Urothelium cell line (cell line): ENCODE measurements around the gene ALDOB.
A peak's percentile ranks its signal among the peaks of the same experiment; 100 is the strongest.
"Not testable (repeated sequence)": the region's sequence is repeated elsewhere in the genome, so short reads cannot be mapped to it uniquely, and the experiment has no call there.

Experiments used
- DNase-seq: peaks from one replicate; pipeline ENCODE4 v3.0.0; 2011; ENCODE audit warnings: low spot score, mixed read lengths
- FAIRE-seq: peaks from 2 replicates; lab custom pipeline; 2011; peaks lifted over from hg19 to GRCh38; lab: Jason Lieb, UNC

ALDOB gene

GRCh38 chr9:101388507-101388993 is 47.0 kb downstream of the ALDOB start:
- FAIRE-seq, result no peak

GRCh38 chr9:101387871-101388506 is 47.6 kb downstream of the ALDOB start:
- FAIRE-seq (no peak), DNase-seq (peak; percentile 23)

More at GRCh38 chr9:101388507-101388993, 47.0 kb downstream of the ALDOB start:
- DNase-seq, result no peak

- not testable (repeated sequence) for FAIRE-seq, DNase-seq
Measured at GRCh38 chr9:101384873-101385536, 50.6 kb downstream of the ALDOB start, which contains the start of gene BAAT. BAAT (minus strand) TSS chr9:101385006; CDS start chr9:101371404, 13,602 bp downstream.

- no peak for FAIRE-seq
- no peak for DNase-seq
Measured at GRCh38 chr9:101383361-101383760, 52.2 kb downstream of the ALDOB start.

- no peak for FAIRE-seq
- DNase-seq, result no peak
Measured at GRCh38 chr9:101381833-101382342, 53.7 kb downstream of the ALDOB start.

GRCh38 chr9:101381118-101381517 is 54.5 kb downstream of the ALDOB start:
- no peak for FAIRE-seq

GRCh38 chr9:101380295-101380694 is 55.3 kb downstream of the ALDOB start:
- FAIRE-seq (no peak), DNase-seq (no peak)

More at GRCh38 chr9:101381118-101381517, 54.5 kb downstream of the ALDOB start:
- no peak for DNase-seq

- DNase-seq, result peak; percentile 50
Measured at GRCh38 chr9:101376111-101376848, 59.3 kb downstream of the ALDOB start.

GRCh38 chr9:101375546-101375945 is 60.0 kb downstream of the ALDOB start:
- peak; percentile 64 for DNase-seq
- FAIRE-seq, result no peak

More at GRCh38 chr9:101376111-101376848, 59.3 kb downstream of the ALDOB start:
- no peak for FAIRE-seq

- no peak for FAIRE-seq
- DNase-seq, result no peak
Measured at GRCh38 chr9:101372327-101373118, 63.1 kb downstream of the ALDOB start.

- DNase-seq (no peak), FAIRE-seq (no peak)
Measured at GRCh38 chr9:101371813-101372212, 63.8 kb downstream of the ALDOB start.
